ENCODE results near the gene HDAC4.

HDAC4 gene

GRCh38 chr2:239127513-239127912 is 273.3 kb downstream of the HDAC4 start:
- TF ChIP-seq EP300 (IDR thresholded peaks at IDR 0.05; ENCODE audit: borderline replicate concordance) = no peak
- no peak for TF ChIP-seq CREB1 (IDR thresholded peaks at IDR 0.05; ENCODE audit: low read depth)
- TF ChIP-seq FOXM1 (IDR thresholded peaks at IDR 0.05; ENCODE audit: borderline replicate concordance, low read depth) = no peak
- TF ChIP-seq REST (IDR thresholded peaks at IDR 0.05; ENCODE audit: low read depth) = no peak
- no peak for TF ChIP-seq TEAD4 (IDR thresholded peaks at IDR 0.05)
- no peak for TF ChIP-seq CEBPB (IDR thresholded peaks at IDR 0.05)
- TF ChIP-seq ZBTB7A (IDR thresholded peaks at IDR 0.05; ENCODE audit: low read depth) = no peak
- TF ChIP-seq MAX (IDR thresholded peaks at IDR 0.05) = no peak

GRCh38 chr2:239125726-239126675 is 274.8 kb downstream of the HDAC4 start:
- TF ChIP-seq CEBPB (IDR thresholded peaks at IDR 0.05) (no peak), TCF12 (IDR thresholded peaks at IDR 0.05; ENCODE audit: low read depth) (no peak), YY1 (IDR thresholded peaks at IDR 0.05; ENCODE audit: low read depth) (no peak), REST (IDR thresholded peaks at IDR 0.05; ENCODE audit: low read depth) (no peak), RAD21 (IDR thresholded peaks at IDR 0.05; ENCODE audit: low read depth) (no peak), TAF1 (IDR thresholded peaks at IDR 0.05; ENCODE audit: low read depth) (no peak), EGR1 (IDR thresholded peaks at IDR 0.05) (no peak), FOXM1 (IDR thresholded peaks at IDR 0.05; ENCODE audit: borderline replicate concordance, low read depth) (no peak), USF1 (IDR thresholded peaks at IDR 0.05) (no peak)

DNA sequence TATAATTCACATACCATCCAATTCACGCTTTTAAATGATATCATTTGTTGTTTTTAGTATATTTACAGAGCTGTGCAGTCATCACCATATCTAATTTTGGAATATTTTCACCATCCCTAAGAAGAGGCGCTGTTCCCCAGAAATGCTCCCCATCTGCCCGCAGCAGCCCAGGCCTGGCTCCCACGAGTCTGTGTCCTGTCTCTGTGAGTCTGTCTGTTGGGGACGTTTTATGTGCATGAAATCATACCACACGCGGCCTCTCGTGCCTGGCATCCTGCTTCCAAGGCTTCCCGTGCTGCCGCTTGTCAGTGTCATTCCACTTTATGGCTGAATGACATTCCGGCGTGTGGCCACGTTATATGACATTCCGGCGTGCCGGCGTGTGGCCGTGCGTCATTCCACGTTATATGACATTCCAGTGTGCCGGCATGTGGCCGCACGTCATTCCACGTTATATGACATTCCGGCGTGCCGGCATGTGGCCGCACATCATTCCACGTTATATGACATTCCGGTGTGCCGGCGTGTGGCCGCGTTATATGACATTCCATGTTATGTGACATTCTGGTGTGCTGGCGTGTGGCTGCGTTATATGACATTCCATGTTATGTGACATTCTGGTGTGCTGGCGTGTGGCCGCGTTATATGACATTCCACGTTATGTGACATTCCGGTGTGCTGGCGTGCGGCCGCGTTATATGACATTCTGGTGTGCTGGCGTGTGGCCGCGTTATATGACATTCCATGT is 276.5 kb downstream of the HDAC4 start:
- TF ChIP-seq TCF12 (IDR thresholded peaks at IDR 0.05; ENCODE audit: low read depth) (no peak), EGR1 (IDR thresholded peaks at IDR 0.05) (no peak), EP300 (IDR thresholded peaks at IDR 0.05; ENCODE audit: borderline replicate concordance) (no peak), CEBPB (IDR thresholded peaks at IDR 0.05) (no peak), CREB1 (IDR thresholded peaks at IDR 0.05; ENCODE audit: low read depth) (no peak), TEAD4 (IDR thresholded peaks at IDR 0.05) (no peak)

DNA sequence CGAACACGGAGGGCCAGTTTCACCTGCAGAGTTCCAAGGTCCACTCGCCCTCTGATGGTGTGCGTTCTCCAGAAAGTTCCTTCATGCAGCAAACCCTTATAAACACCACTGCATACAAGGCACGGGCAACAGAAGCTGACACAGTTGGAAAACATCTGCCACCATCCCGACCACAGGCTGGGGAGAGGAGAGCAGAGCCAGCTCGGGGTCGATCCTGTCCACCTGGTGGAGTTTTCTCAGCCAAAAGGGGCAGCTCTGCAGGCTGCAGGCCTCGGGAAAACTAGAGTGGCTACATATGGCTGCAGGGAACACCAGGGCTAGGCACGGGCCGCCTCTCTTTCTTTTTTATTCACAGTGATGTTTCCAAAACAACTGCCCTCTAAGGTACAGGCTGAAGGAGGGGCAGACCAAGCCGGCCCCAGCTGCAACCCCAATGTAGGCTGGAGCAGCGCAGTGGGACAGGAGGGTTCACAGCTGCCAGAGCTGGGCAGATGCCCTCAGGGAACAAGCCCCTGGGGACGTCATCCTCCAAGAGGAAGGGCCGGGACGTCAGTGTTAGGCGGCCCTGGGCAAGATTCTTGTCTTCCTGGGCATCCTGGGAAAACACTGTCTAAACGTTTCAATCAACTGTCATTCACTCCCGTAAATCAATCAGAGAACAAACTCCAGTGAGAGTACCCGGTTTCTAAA is 278.3 kb downstream of the HDAC4 start:
- no peak for TF ChIP-seq NFIC (IDR thresholded peaks at IDR 0.05)
- no peak for TF ChIP-seq EP300 (IDR thresholded peaks at IDR 0.05; ENCODE audit: borderline replicate concordance)
- TF ChIP-seq TEAD4 (IDR thresholded peaks at IDR 0.05) = no peak
- TF ChIP-seq CREB1 (IDR thresholded peaks at IDR 0.05; ENCODE audit: low read depth) = no peak
- TF ChIP-seq ZBTB7A (IDR thresholded peaks at IDR 0.05; ENCODE audit: low read depth) = no peak
- no peak for TF ChIP-seq USF1 (IDR thresholded peaks at IDR 0.05)
- no peak for TF ChIP-seq MAX (IDR thresholded peaks at IDR 0.05)
- no peak for TF ChIP-seq YY1 (IDR thresholded peaks at IDR 0.05; ENCODE audit: low read depth)
- TF ChIP-seq FOXM1 (IDR thresholded peaks at IDR 0.05; ENCODE audit: borderline replicate concordance, low read depth) = no peak
- TF ChIP-seq RAD21 (IDR thresholded peaks at IDR 0.05; ENCODE audit: low read depth) = no peak
- TF ChIP-seq EGR1 (IDR thresholded peaks at IDR 0.05) = no peak
- TF ChIP-seq CEBPB (IDR thresholded peaks at IDR 0.05) = no peak
- TF ChIP-seq REST (IDR thresholded peaks at IDR 0.05; ENCODE audit: low read depth) = no peak
- no peak for TF ChIP-seq TCF12 (IDR thresholded peaks at IDR 0.05; ENCODE audit: low read depth)
- TF ChIP-seq TAF1 (IDR thresholded peaks at IDR 0.05; ENCODE audit: low read depth) = no peak

Measured in Ishikawa (cell line).